Activated naive CD8-positive, alpha-beta T cell treated with anti-CD3 and anti-CD28 coated beads, Interleukin-2, amount 10 ng/mL, durations not matched to agents 7 days and 5 days (primary cell): ENCODE measurements around the gene DNAJC12. TPM values are rescaled to one million over a fixed set of nuclear protein-coding genes. Genes with fewer than 3 reads are reported as not detected.
"Not testable (repeated sequence)": the region's sequence is repeated elsewhere in the genome, so short reads cannot be mapped to it uniquely, and the experiment has no call there.

ENCODE experiments used
- ATAC-seq: fragments of 150-1000 bp; cut with Tn5 transposase; one replicate; pipeline ENCODE4 v1.10.0; 2021; ENCODE audit warnings: low read depth, moderate library complexity
- POLR2A ChIA-PET: fragments of 350-600 bp; sonication (Branson Sonifier 250); formaldehyde crosslinking; loops from one replicate; lab custom pipeline; 2021; ENCODE audit warnings: antibody characterized with exemption; lab: Charles Lee
- DNase-seq: peaks from one replicate; pipeline ENCODE4 v3.0.0; 2021
- H3K27ac Mint-ChIP-seq: one replicate; pipeline ENCODE4 v1.8.0; 2022; ENCODE audit warnings: mild to moderate bottlenecking, mixed read lengths
- H3K27me3 Mint-ChIP-seq: one replicate; pipeline ENCODE4 v1.8.0; 2022; ENCODE audit warnings: mild to moderate bottlenecking, moderate library complexity, mixed read lengths
- H3K36me3 Mint-ChIP-seq: one replicate; pipeline ENCODE4 v1.8.0; 2021; ENCODE audit warnings: mild to moderate bottlenecking, mixed read lengths
- H3K4me1 Mint-ChIP-seq: one replicate; pipeline ENCODE4 v1.8.0; 2021; ENCODE audit warnings: mixed read lengths
- H3K4me3 Mint-ChIP-seq: one replicate; pipeline ENCODE4 v1.8.0; 2022; ENCODE audit warnings: mild to moderate bottlenecking, moderate library complexity, mixed read lengths
- H3K9me3 Mint-ChIP-seq: one replicate; pipeline ENCODE4 v1.8.0; 2021; ENCODE audit warnings: mixed read lengths
- total RNA-seq, 2 experiments: library from RNA; stranded (reverse); gene quantifications; one replicate each; pipeline ENCODE4 v1.2.3, GENCODE V29; 2021

DNAJC12 gene
- total RNA-seq, 2 experiments from 2014 or later, result 3.6 to 4.1 TPM

- ATAC-seq, H3K4me3 Mint-ChIP-seq: not testable (repeated sequence)
Measured at GRCh38 chr10:67762567-67762966, 75.4 kb downstream of the DNAJC12 start.

GRCh38 chr10:67760272-67760671 is 77.7 kb downstream of the DNAJC12 start:
- Mint-ChIP-seq H3K4me3 (no peak overlapping the region), H3K27ac (no peak overlapping the region), H3K27me3 (peaks cover 7% of the 10 kb centered on the region), H3K9me3 (peaks cover 5% of the 10 kb centered on the region), H3K4me1 (peaks cover 12% of the 10 kb centered on the region), H3K36me3 (peaks cover 5% of the 10 kb centered on the region)
- DNase-seq (no peak), ATAC-seq (no peak)
- POLR2A ChIA-PET, result interaction anchor here (1.5 kb wide), 1 partner anchor 13 kb away, joined by 3 read pairs; no protein-coding TSS in a partner anchor

More at GRCh38 chr10:67762567-67762966, 75.4 kb downstream of the DNAJC12 start:
- not testable (repeated sequence) for DNase-seq, H3K36me3 Mint-ChIP-seq, H3K27ac Mint-ChIP-seq, H3K9me3 Mint-ChIP-seq, H3K27me3 Mint-ChIP-seq
- POLR2A ChIA-PET, result interaction anchor here (0.6 to 3.0 kb wide), 3 partner anchors 9 to 346 kb away, joined by 3 to 14 read pairs (median 4); no protein-coding TSS in a partner anchor
- peaks cover 20% of the 10 kb centered on the region for H3K4me1 Mint-ChIP-seq

Other genes with a start within 250 kb of the DNAJC12 start
- gene CTNNA3, start 142.0 kb downstream of the DNAJC12 start, total RNA-seq, result 1 to 10 TPM; 2.4 to 3.6 TPM
- 10 to 100 TPM; 31.6 to 31.7 TPM for gene SIRT1, start 46.5 kb upstream of the DNAJC12 start, total RNA-seq
- gene HERC4, start 237.1 kb upstream of the DNAJC12 start, total RNA-seq, result 10 to 100 TPM; 71.5 to 76.5 TPM